ENCODE results near the gene RAB10. TPM values are rescaled to one million over a fixed set of nuclear protein-coding genes. Genes with fewer than 3 reads are reported as not detected.

Gene RAB10
- total RNA-seq, 2 donors from 2014 or later, result 70.9 to 86.7 TPM

- H3K4me3 ChIP-seq, result no peak overlapping the region
- H3K36me3 ChIP-seq, result peaks cover 9% of the 10 kb centered on the region
- H3K4me1 ChIP-seq, result peaks cover 0 to 14% of the 10 kb centered on the region in 2 donors
- no peaks in the 10 kb centered on the region for H3K9me3 ChIP-seq
- H3K27ac ChIP-seq, result no peak overlapping the region
- DNase-seq (ENCODE audit: low spot score), result no peak
- no peaks in the 10 kb centered on the region for H3K27me3 ChIP-seq
- no peak for TF ChIP-seq CTCF (IDR thresholded peaks at IDR 0.05)
These were observed 94.3 kb downstream of the RAB10 start for GRCh38 chr2:26128176-26128575.

- Histone ChIP-seq H3K9me3 (no peaks in the 10 kb centered on the region), H3K27ac (no peak overlapping the region), H3K36me3 (peaks cover 24% of the 10 kb centered on the region), H3K4me3 (no peak overlapping the region), H3K4me1 (peaks cover 0 to 22% of the 10 kb centered on the region in 2 donors), H3K27me3 (no peaks in the 10 kb centered on the region)
- TF ChIP-seq CTCF (IDR thresholded peaks at IDR 0.05), result no peak
- no peak for DNase-seq (ENCODE audit: low spot score)
These were observed 96.9 kb downstream of the RAB10 start for GRCh38 chr2:26130763-26131162.

DNA sequence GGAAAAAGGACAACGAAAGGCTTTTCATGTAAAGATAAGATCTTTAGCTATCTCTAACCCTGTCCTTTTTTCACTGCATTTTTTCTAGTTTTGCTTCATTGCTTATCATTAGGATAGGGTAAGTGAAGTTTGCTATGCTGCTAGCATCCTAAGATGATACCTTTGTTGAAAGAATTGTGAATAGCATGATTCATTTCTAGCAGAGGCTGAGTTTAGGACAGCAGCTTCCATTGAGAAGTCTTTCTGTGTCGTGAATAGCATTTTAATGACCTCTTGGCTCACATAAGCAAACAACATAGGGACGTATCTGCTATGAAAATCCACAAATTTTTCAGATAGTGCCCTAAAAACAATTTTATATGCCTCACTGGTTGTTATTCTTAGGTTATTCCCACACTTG, 102.6 kb downstream of the RAB10 start:
- Histone ChIP-seq H3K27me3 (no peaks in the 10 kb centered on the region), H3K4me1 (peaks cover 0 to 12% of the 10 kb centered on the region in 2 donors), H3K4me3 (no peak overlapping the region), H3K9me3 (no peaks in the 10 kb centered on the region), H3K36me3 (peaks cover 19% of the 10 kb centered on the region), H3K27ac (no peak overlapping the region)
- no peak for DNase-seq (ENCODE audit: low spot score)
- no peak for TF ChIP-seq CTCF (IDR thresholded peaks at IDR 0.05)

- Histone ChIP-seq H3K27me3 (no peaks in the 10 kb centered on the region), H3K4me1 (peaks cover 0 to 10% of the 10 kb centered on the region in 2 donors), H3K36me3 (peaks cover 12% of the 10 kb centered on the region), H3K9me3 (no peaks in the 10 kb centered on the region), H3K27ac (no peak overlapping the region), H3K4me3 (no peak overlapping the region)
- TF ChIP-seq CTCF (IDR thresholded peaks at IDR 0.05), result no peak
- DNase-seq (ENCODE audit: low spot score), result no peak
These were observed 105.6 kb downstream of the RAB10 start for GRCh38 chr2:26139269-26140183.

GRCh38 chr2:26141145-26141769, 107.4 kb downstream of the RAB10 start:
- Histone ChIP-seq H3K36me3 (peaks cover 4% of the 10 kb centered on the region), H3K4me1 (no peaks in the 10 kb centered on the region), H3K27me3 (no peaks in the 10 kb centered on the region), H3K4me3 (no peak overlapping the region), H3K9me3 (no peaks in the 10 kb centered on the region), H3K27ac (no peak overlapping the region)
- no peak for DNase-seq (ENCODE audit: low spot score)
- TF ChIP-seq CTCF (IDR thresholded peaks at IDR 0.05), result no peak
